ENCODE data around the gene RAB44.
A peak's percentile ranks its signal among the peaks of the same experiment; 100 is the strongest.

Gene RAB44

GRCh38 chr6:36692861-36693702, 4.5 kb upstream of the RAB44 start:
- DNase-seq (ENCODE audit: insufficient read length, low spot score) (no peak), FAIRE-seq (no peak)
- TF ChIP-seq PAX5 (IDR thresholded peaks at IDR 0.05; ENCODE audit: insufficient read depth, low read length, severe bottlenecking) (no peak), POLR2A (IDR thresholded peaks at IDR 0.05; ENCODE audit: low read depth, low read length) (no peak), TAF1 (IDR thresholded peaks at IDR 0.05; ENCODE audit: low read depth, low read length) (no peak), SPI1 (IDR thresholded peaks at IDR 0.05; ENCODE audit: low read depth, low read length) (no peak), POU2F2 (IDR thresholded peaks at IDR 0.05; ENCODE audit: low read depth, low read length) (no peak), POLR2AphosphoS5 (IDR thresholded peaks at IDR 0.05; ENCODE audit: low read depth, low read length) (no peak)

GRCh38 chr6:36694616-36695015, 3.0 kb upstream of the RAB44 start:
- TF ChIP-seq POU2F2 (IDR thresholded peaks at IDR 0.05; ENCODE audit: low read depth, low read length) (no peak), POLR2AphosphoS5 (IDR thresholded peaks at IDR 0.05; ENCODE audit: low read depth, low read length) (no peak), TAF1 (IDR thresholded peaks at IDR 0.05; ENCODE audit: low read depth, low read length) (no peak), PAX5 (IDR thresholded peaks at IDR 0.05; ENCODE audit: insufficient read depth, low read length, severe bottlenecking) (no peak), SPI1 (IDR thresholded peaks at IDR 0.05; ENCODE audit: low read depth, low read length) (no peak), POLR2A (IDR thresholded peaks at IDR 0.05; ENCODE audit: low read depth, low read length) (no peak)
- DNase-seq (ENCODE audit: insufficient read length, low spot score) (no peak), FAIRE-seq (no peak)

GRCh38 chr6:36695414-36695813, 2.2 kb upstream of the RAB44 start:
- FAIRE-seq (peak; percentile 35), DNase-seq (ENCODE audit: insufficient read length, low spot score) (no peak)
- TF ChIP-seq PAX5 (IDR thresholded peaks at IDR 0.05; ENCODE audit: insufficient read depth, low read length, severe bottlenecking) = no peak
- no peak for TF ChIP-seq TAF1 (IDR thresholded peaks at IDR 0.05; ENCODE audit: low read depth, low read length)
- no peak for TF ChIP-seq SPI1 (IDR thresholded peaks at IDR 0.05; ENCODE audit: low read depth, low read length)
- no peak for TF ChIP-seq POU2F2 (IDR thresholded peaks at IDR 0.05; ENCODE audit: low read depth, low read length)
- TF ChIP-seq POLR2AphosphoS5 (IDR thresholded peaks at IDR 0.05; ENCODE audit: low read depth, low read length) = no peak
- TF ChIP-seq POLR2A (IDR thresholded peaks at IDR 0.05; ENCODE audit: low read depth, low read length) = no peak

- TF ChIP-seq POLR2A (IDR thresholded peaks at IDR 0.05; ENCODE audit: low read depth, low read length) (no peak), POLR2AphosphoS5 (IDR thresholded peaks at IDR 0.05; ENCODE audit: low read depth, low read length) (no peak), TAF1 (IDR thresholded peaks at IDR 0.05; ENCODE audit: low read depth, low read length) (no peak), PAX5 (IDR thresholded peaks at IDR 0.05; ENCODE audit: insufficient read depth, low read length, severe bottlenecking) (no peak)
- DNase-seq (ENCODE audit: insufficient read length, low spot score) (no peak), FAIRE-seq (no peak)
These were observed 570 bp downstream of the RAB44 start for GRCh38 chr6:36698196-36698595.

GRCh38 chr6:36698871-36699271, 1.2 kb downstream of the RAB44 start:
- FAIRE-seq (no peak), DNase-seq (ENCODE audit: insufficient read length, low spot score) (no peak)
- TF ChIP-seq SPI1 (IDR thresholded peaks at IDR 0.05; ENCODE audit: low read depth, low read length) = no peak
- TF ChIP-seq POLR2AphosphoS5 (IDR thresholded peaks at IDR 0.05; ENCODE audit: low read depth, low read length) = no peak
- TF ChIP-seq PAX5 (IDR thresholded peaks at IDR 0.05; ENCODE audit: insufficient read depth, low read length, severe bottlenecking) = no peak
- no peak for TF ChIP-seq POU2F2 (IDR thresholded peaks at IDR 0.05; ENCODE audit: low read depth, low read length)
- TF ChIP-seq POLR2A (IDR thresholded peaks at IDR 0.05; ENCODE audit: low read depth, low read length) = no peak
- TF ChIP-seq TAF1 (IDR thresholded peaks at IDR 0.05; ENCODE audit: low read depth, low read length) = no peak

GRCh38 chr6:36699348-36699747, 1.7 kb downstream of the RAB44 start:
- FAIRE-seq = no peak
- DNase-seq (ENCODE audit: insufficient read length, low spot score) = no peak
- no peak for TF ChIP-seq SPI1 (IDR thresholded peaks at IDR 0.05; ENCODE audit: low read depth, low read length)
- TF ChIP-seq PAX5 (IDR thresholded peaks at IDR 0.05; ENCODE audit: insufficient read depth, low read length, severe bottlenecking) = no peak
- TF ChIP-seq TAF1 (IDR thresholded peaks at IDR 0.05; ENCODE audit: low read depth, low read length) = no peak
- no peak for TF ChIP-seq POLR2AphosphoS5 (IDR thresholded peaks at IDR 0.05; ENCODE audit: low read depth, low read length)
- no peak for TF ChIP-seq POLR2A (IDR thresholded peaks at IDR 0.05; ENCODE audit: low read depth, low read length)
- TF ChIP-seq POU2F2 (IDR thresholded peaks at IDR 0.05; ENCODE audit: low read depth, low read length) = no peak

GRCh38 chr6:36700071-36700812, 2.6 kb downstream of the RAB44 start:
- TF ChIP-seq POLR2A (IDR thresholded peaks at IDR 0.05; ENCODE audit: low read depth, low read length) (no peak), SPI1 (IDR thresholded peaks at IDR 0.05; ENCODE audit: low read depth, low read length) (no peak), PAX5 (IDR thresholded peaks at IDR 0.05; ENCODE audit: insufficient read depth, low read length, severe bottlenecking) (no peak), TAF1 (IDR thresholded peaks at IDR 0.05; ENCODE audit: low read depth, low read length) (no peak), POLR2AphosphoS5 (IDR thresholded peaks at IDR 0.05; ENCODE audit: low read depth, low read length) (no peak), POU2F2 (IDR thresholded peaks at IDR 0.05; ENCODE audit: low read depth, low read length) (no peak)
- FAIRE-seq (no peak), DNase-seq (ENCODE audit: insufficient read length, low spot score) (no peak)

- DNase-seq (ENCODE audit: insufficient read length, low spot score) (no peak), FAIRE-seq (no peak)
- TF ChIP-seq SPI1 (IDR thresholded peaks at IDR 0.05; ENCODE audit: low read depth, low read length) (0 out of 2 replicates have a peak, but pooled peaks have one; percentile 37), POLR2A (IDR thresholded peaks at IDR 0.05; ENCODE audit: low read depth, low read length) (no peak), TAF1 (IDR thresholded peaks at IDR 0.05; ENCODE audit: low read depth, low read length) (no peak)
These were observed 3.2 kb downstream of the RAB44 start for GRCh38 chr6:36700831-36701230.

- no peak for TF ChIP-seq TAF1 (IDR thresholded peaks at IDR 0.05; ENCODE audit: low read depth, low read length)
- no peak for TF ChIP-seq SPI1 (IDR thresholded peaks at IDR 0.05; ENCODE audit: low read depth, low read length)
- no peak for TF ChIP-seq POLR2A (IDR thresholded peaks at IDR 0.05; ENCODE audit: low read depth, low read length)
- no peak for TF ChIP-seq POLR2AphosphoS5 (IDR thresholded peaks at IDR 0.05; ENCODE audit: low read depth, low read length)
- TF ChIP-seq PAX5 (IDR thresholded peaks at IDR 0.05; ENCODE audit: insufficient read depth, low read length, severe bottlenecking) = no peak
- no peak for TF ChIP-seq POU2F2 (IDR thresholded peaks at IDR 0.05; ENCODE audit: low read depth, low read length)
- FAIRE-seq (peak; percentile 51), DNase-seq (ENCODE audit: insufficient read length, low spot score) (no peak)
These were observed 3.9 kb downstream of the RAB44 start for GRCh38 chr6:36701401-36701991.

Measured in GM12891 (cell line).